ENCODE data around the gene EHF. TPM values are rescaled to one million over a fixed set of nuclear protein-coding genes. Genes with fewer than 3 reads are reported as not detected.

Gene EHF
- 256 and 478 TPM in 2 replicates for total RNA-seq

DNA sequence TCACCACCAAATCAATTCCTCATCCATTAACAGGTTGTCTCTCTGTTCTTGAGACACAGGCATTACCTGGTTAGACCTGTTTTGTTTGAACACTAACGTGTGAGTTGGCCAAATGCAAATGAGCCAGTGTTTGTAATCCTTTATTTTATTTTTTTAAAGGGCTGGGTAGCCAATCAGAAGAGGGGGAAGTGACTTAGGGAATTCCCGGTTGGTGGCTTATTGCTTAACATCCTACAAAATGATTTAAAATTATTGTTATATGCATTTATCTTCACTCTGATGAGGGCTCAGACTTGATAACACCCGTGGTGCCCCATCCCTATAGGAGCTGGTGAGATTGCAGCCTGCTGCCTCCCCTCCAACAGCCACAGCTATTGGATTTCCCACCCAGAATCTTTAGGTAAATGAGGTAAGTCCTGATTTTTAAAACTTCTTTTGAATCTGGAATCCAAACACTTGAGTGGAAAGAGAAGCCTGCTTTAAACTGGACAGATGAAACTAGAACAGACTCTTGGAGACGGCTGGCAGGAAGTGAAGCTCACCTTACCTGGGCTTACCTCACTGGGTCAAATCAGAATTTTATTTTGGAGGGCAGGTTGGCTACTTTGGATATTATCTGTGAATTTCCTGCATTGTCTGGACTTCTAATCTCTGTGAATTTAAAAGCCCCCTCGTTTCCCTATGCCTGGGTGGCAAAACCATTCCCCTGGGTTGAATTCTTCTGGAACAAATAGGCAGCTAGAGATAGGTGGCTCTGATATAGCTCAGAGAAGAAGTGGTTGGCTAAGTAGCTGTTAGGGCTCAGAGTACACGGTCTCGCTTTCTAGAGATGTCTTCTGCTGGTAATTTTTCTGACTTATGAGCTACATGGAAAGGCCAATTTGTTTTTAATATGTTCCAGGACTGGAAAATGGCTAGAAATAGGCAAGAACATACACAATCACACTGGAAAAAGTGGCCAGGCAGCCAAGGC lies at the start of gene EHF:
TSS of gene EHF (plus strand) at position 274 of the 973 bp plus-strand sequence. CDS start 21,538 bp downstream, outside the sequence.

Other genes starting within 250 kb of the EHF start
- gene CAT, start 182.2 kb upstream of the EHF start, total RNA-seq, result 11.6 and 35.5 TPM in 2 replicates
- gene ELF5, start 107.3 kb upstream of the EHF start, total RNA-seq, result under 0.01 and 3.2 TPM in 2 replicates

Data from nasal cavity respiratory epithelium epithelial cell of viscerocranial mucosa (primary cell).